Skeletal muscle satellite cell (primary cell): ENCODE results near the gene TMEM167A. TPM values are rescaled to one million over a fixed set of nuclear protein-coding genes. Genes with fewer than 3 reads are reported as not detected.

Source experiments
- H3K27me3 ChIP-seq: 2 replicates; pipeline ENCODE4 v1.7.0; 2013; ENCODE audit warnings: low read length; ENCODE audit not compliant: control insufficient read depth, insufficient read depth
- H3K36me3 ChIP-seq: 2 replicates; pipeline ENCODE4 v1.7.0; 2013; ENCODE audit warnings: mild to moderate bottlenecking, control low read depth, low read length; ENCODE audit not compliant: insufficient read depth
- H3K4me1 ChIP-seq: 2 replicates; pipeline ENCODE4 v1.7.0; 2013; ENCODE audit warnings: low read length; ENCODE audit not compliant: control insufficient read depth, insufficient read depth
- H3K4me2 ChIP-seq: 2 replicates; pipeline ENCODE4 v1.7.0; 2013; ENCODE audit warnings: mild to moderate bottlenecking, low read length
- H3K4me3 ChIP-seq: 2 replicates; pipeline ENCODE4 v1.7.0; 2013; ENCODE audit warnings: low read length
- H3K9ac ChIP-seq: 2 replicates; pipeline ENCODE4 v1.7.0; 2013; ENCODE audit warnings: mild to moderate bottlenecking, low read depth, low read length, moderate library complexity
- H3K9me3 ChIP-seq: replicated peaks from 2 replicates; pipeline ENCODE4 v1.7.0; 2013; ENCODE audit warnings: mild to moderate bottlenecking, control low read depth, low read length
- total RNA-seq: library from RNA; depleted of rRNA; stranded (reverse); fragments of >200 nt; gene quantifications from 2 replicates; pipeline ENCODE4 v1.2.3, GENCODE V29; 2012; rRNA removed

TMEM167A gene, protein sequence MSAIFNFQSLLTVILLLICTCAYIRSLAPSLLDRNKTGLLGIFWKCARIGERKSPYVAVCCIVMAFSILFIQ
- 54.8 and 64.9 TPM in 2 replicates for total RNA-seq

DNA sequence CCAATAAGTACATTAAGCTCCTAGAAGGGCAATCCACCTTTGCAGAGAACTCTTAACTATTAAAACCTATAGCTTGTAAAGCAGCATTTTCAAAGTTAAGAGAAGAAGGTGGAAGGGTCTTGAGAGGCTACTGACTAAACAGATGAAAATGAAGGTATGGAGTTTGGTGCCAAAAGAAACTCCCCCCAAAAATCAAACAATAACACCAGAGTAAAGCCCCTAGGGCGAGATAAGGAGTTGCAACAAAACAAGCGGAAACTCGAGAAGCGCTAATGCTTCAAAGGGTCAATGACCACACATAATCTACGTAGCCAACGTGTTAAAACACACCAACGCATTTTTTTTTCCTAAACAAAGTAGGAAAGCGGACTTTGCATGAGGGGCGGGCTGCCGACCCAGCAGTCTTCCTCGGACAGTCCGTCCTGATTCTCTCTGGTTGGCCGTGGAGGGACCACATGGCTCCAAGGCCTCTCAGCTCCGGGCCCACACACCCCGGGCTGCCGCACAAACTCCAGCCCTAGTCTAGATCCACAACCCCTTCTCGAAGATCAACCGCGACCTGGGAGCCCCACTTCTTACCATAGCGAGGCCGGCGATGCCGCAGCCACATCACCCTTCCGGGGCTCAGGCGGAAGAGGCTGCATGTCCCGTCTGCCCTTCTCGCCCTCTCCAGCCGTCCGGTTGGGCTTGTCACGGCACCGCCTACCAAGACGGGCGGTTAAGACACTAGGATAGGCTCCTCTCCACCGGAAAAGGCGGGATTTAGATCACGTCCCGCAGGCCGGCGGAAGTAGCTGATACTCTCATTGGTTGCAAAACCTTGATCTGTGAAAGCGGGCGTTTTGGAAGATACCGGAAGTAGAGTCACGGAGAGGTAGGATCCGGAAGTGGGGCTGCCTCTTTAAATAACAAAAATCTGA is at the start of gene TMEM167A, which contains the start of gene XRCC4:
TMEM167A (minus strand) TSS at position 653 of the 920 bp plus-strand sequence; CDS start at position 582, 71 bp downstream.
XRCC4 (plus strand) TSS at position 806 of the 920 bp plus-strand sequence. CDS start 27,373 bp downstream, outside the sequence.
- peak within 1 kb of the TSS; percentile 92 for H3K9ac ChIP-seq
- H3K4me3 ChIP-seq: peak within 1 kb of the TSS; percentile 86
- no peaks in the 10 kb centered on the region for H3K27me3 ChIP-seq
- peaks cover 17% of the 10 kb centered on the region for H3K4me1 ChIP-seq
- H3K9me3 ChIP-seq: no peaks in the 10 kb centered on the region
- no peaks in the 10 kb centered on the region for H3K36me3 ChIP-seq
- peak within 1 kb of the TSS; percentile 82 for H3K4me2 ChIP-seq

DNA sequence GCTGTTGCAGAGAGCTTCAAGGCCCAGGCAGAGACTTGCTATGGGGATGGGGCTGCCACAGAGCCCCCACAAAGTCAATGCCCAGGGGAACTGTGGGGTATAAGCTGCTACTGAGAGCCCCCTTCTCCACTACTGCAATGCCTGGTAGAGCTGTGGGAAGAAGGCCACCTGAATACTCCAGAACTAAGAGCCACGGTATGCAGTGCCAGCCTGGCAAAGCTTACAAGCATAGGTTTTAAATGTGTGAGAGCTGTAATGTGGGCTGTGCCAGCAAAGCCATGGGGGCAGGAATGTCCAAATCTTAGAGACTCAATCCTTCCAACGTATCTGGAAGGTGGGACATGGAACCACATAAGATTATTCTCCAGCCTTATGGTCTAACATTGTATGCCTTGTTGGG is 49.3 kb upstream of the TMEM167A start:
- Histone ChIP-seq H3K9ac (no peak overlapping the region), H3K4me2 (no peak overlapping the region), H3K4me3 (no peak overlapping the region), H3K36me3 (no peaks in the 10 kb centered on the region), H3K27me3 (no peaks in the 10 kb centered on the region), H3K4me1 (no peaks in the 10 kb centered on the region), H3K9me3 (no peaks in the 10 kb centered on the region)

DNA sequence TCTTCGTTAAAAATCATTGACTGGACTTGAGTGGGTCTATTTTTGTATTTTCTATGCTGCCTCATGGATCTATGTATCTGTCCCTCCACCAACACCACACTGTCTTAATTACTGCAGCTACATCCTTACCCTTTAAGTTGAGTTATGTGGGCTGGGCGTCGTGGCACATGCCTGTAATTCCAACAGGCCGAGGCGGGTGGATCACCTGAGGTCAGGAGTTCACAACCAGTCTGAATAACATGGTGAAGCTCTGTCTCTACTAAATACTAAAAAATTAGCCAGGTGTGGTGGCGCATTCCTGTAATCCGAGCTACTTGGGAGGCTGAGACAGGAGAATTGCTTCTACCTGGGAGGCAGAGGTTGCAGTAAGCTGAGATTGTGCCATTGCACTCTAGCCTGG is 48.4 kb upstream of the TMEM167A start:
- Histone ChIP-seq H3K9ac (no peak overlapping the region), H3K4me3 (no peak overlapping the region), H3K36me3 (no peaks in the 10 kb centered on the region), H3K27me3 (no peaks in the 10 kb centered on the region), H3K4me1 (no peaks in the 10 kb centered on the region), H3K4me2 (no peak overlapping the region), H3K9me3 (no peaks in the 10 kb centered on the region)

DNA sequence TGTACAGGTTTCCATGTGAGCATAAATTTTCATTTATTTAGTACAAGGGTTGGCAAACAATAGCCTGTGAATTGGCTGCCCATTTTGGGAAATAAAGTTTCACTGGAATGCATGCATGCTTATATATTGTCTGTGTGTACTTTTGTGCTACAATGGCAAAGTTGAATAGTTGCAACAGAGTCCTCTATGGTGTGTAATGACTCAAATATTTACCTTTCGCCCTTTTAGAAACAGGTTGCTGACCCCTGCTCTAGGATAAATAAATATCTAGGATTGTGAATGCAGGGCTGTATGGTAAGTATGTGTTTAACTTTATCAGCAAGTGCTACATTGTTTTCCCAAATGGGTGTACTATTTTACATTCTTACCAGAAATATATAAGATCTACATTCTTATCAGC is 47.4 kb upstream of the TMEM167A start:
- Histone ChIP-seq H3K4me3 (no peak overlapping the region), H3K4me1 (no peaks in the 10 kb centered on the region), H3K27me3 (no peaks in the 10 kb centered on the region), H3K9ac (no peak overlapping the region), H3K4me2 (no peak overlapping the region), H3K9me3 (no peaks in the 10 kb centered on the region), H3K36me3 (no peaks in the 10 kb centered on the region)

DNA sequence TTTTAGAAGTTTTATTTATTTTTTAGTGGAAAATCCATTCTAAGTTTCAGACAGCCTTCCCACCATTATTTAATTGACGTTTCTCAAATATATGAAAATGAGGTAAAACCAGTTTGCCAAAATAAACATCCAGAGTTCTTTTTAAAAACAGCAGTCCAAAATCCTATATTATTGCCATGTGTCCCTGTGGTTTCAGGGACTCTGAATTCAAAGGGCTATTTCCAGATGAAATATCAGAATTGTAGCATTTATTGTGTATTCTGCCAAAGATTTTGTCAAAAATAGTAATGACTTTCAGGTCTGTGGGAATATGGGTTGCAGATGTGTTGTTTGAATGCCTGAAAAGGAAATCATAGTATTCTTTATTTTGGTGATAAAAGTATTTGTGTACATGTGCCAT is 41.8 kb upstream of the TMEM167A start:
- Histone ChIP-seq H3K4me1 (no peaks in the 10 kb centered on the region), H3K27me3 (no peaks in the 10 kb centered on the region), H3K4me2 (no peak overlapping the region), H3K9ac (no peak overlapping the region), H3K36me3 (no peaks in the 10 kb centered on the region), H3K9me3 (peaks cover 5% of the 10 kb centered on the region), H3K4me3 (no peak overlapping the region)

DNA sequence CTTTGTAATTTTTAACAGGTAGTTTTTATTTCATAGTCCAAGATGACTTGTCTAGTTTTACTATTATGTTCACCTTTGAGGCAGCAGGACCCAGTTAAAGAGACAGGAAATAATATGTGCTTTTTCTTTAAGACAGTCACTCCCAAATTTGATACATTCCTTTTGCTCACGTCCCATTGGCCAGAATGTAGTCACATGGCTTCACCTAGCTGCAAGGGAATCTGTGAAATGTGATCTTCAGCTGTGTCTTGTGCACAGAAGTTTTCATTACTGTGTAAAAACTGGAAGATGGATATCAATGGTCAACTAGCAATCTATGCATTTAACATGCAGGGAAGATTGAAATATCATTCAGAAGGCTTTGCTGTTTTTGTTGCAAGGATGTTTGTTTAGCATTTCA is 41.3 kb upstream of the TMEM167A start:
- Histone ChIP-seq H3K4me3 (no peak overlapping the region), H3K9me3 (peaks cover 5% of the 10 kb centered on the region), H3K36me3 (no peaks in the 10 kb centered on the region), H3K4me2 (no peak overlapping the region), H3K9ac (no peak overlapping the region), H3K27me3 (no peaks in the 10 kb centered on the region), H3K4me1 (no peaks in the 10 kb centered on the region)

DNA sequence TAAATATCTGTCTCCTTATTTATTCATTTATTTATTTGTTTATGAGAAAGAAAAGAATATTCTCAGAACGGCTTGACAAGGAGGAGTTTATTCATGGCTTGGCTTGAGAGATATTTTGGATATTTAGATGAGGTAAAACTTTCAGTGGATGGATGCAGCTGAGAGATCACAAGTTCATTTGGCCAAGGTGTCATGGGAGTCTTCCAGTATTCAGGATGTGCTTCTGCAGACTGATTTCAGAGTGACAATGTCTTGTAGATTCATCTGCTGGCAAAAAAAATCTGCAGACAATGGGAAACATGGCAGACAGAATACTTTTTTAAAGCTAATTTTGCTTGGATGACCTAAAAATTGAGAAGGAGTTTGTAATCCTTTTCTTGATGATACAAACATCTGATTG is 38.6 kb upstream of the TMEM167A start:
- Histone ChIP-seq H3K9ac (no peak overlapping the region), H3K4me3 (no peak overlapping the region), H3K9me3 (peaks cover 5% of the 10 kb centered on the region), H3K4me2 (no peak overlapping the region), H3K36me3 (no peaks in the 10 kb centered on the region), H3K27me3 (no peaks in the 10 kb centered on the region), H3K4me1 (no peaks in the 10 kb centered on the region)

DNA sequence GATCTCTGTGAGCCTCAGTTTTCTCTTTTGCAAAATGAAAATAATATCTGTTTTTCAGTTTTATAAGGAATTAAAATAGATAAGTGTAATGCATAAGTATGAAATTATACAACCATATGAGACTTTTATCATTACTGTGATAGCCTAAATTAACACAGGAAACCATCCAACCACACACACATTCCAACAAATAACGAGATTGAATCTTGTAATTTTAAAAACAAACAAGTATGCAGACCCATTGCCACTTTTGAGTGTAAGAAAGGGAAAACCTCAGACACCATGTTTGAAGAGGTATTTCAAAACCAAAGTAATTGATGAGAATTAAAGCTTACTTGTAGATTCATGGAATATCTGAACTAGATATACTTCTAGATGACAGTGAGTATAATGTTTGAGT is 32.2 kb upstream of the TMEM167A start:
- Histone ChIP-seq H3K9ac (no peak overlapping the region), H3K36me3 (no peaks in the 10 kb centered on the region), H3K4me2 (no peak overlapping the region), H3K4me1 (no peaks in the 10 kb centered on the region), H3K27me3 (no peaks in the 10 kb centered on the region), H3K9me3 (no peaks in the 10 kb centered on the region), H3K4me3 (no peak overlapping the region)

DNA sequence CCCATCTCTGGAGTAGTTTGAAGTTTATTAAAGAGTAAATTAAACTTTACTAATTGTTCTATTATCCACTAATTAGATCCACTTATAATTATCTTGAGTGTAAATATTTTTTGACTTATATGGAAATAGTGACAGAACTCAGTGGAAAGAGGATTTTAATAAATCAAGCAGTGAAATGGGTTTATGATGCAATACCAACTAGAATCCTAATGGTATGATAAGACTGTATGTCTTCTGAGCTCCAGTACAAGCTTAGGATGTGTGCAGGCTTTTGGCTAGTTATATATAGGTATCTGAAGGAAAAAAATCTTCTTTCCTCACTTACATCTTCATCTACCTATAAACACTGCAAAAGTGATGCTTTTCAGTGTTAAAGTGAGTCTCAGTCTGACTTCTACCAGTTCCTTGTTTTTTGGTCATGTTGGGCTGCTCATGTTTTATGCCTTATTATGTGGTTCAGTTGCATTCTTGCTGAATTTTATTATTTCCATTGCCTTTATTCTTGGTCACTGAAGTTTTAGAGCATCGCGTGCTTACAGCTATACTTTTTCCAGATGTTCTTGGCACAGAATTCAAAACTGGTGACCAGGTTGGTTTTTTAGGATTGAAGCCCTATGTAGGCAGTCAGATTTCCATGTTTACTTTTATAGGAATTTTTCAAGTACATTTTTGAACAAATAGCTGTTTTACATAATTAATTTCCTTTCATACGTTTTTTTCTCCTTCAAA is 30.7 kb upstream of the TMEM167A start:
- Histone ChIP-seq H3K27me3 (no peaks in the 10 kb centered on the region), H3K9ac (no peak overlapping the region), H3K36me3 (no peaks in the 10 kb centered on the region), H3K4me1 (no peaks in the 10 kb centered on the region), H3K4me3 (no peak overlapping the region), H3K4me2 (no peak overlapping the region), H3K9me3 (no peaks in the 10 kb centered on the region)

DNA sequence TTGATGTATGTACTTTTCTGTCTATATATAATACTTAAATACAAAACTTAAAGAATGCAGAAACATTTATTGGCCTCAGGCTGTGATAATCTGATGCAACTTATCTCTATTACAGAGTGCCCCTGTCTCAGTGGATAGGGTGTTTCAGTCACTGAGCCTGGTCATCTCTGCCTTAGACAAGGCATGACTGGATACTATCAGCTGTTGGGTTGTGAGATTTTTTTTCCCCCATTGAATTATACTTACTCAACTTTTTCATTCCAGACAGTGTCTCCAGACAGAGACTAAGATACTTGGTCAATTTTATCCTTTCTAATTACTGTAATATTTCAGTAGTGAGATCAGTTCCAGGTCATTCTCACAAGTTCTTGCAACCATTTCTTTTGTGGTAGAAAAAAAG is 26.8 kb upstream of the TMEM167A start:
- Histone ChIP-seq H3K9me3 (no peaks in the 10 kb centered on the region), H3K4me2 (no peak overlapping the region), H3K9ac (no peak overlapping the region), H3K4me1 (no peaks in the 10 kb centered on the region), H3K36me3 (no peaks in the 10 kb centered on the region), H3K27me3 (no peaks in the 10 kb centered on the region), H3K4me3 (no peak overlapping the region)

DNA sequence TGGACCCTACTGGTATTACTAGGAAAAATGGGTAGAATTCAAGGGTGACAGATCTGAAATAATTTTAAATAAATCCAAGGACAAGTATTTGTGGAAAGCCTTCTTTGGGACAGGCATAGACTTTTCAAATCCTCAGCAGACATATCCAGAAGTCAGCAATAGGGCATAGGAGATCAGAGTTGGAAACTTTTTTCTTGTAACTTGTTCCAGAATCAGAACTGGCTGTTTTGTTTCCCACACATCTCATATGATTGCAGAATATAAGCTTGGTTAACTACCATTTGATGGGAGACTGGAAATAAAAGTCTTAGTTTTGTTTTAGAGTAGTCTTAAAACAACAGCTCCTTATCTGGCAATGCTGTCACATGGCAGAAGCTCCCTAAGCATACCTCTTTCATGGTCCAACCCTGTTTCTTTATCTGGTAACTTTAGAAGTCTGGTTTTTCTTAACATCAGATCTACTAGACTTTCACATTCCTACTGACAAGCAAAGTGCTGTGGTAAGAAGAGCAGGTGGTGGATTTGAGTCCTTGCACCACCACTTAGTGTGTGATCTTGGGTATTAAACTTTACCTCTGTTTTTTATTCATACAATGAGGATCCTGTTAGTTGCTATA is 25.3 kb upstream of the TMEM167A start:
- Histone ChIP-seq H3K36me3 (no peaks in the 10 kb centered on the region), H3K4me3 (no peak overlapping the region), H3K9me3 (no peaks in the 10 kb centered on the region), H3K4me2 (no peak overlapping the region), H3K27me3 (no peaks in the 10 kb centered on the region), H3K9ac (no peak overlapping the region), H3K4me1 (peaks cover 11% of the 10 kb centered on the region)
